Measurements from ENCODE around the gene CREB3L1. TPM values are rescaled to one million over a fixed set of nuclear protein-coding genes. Genes with fewer than 3 reads are reported as not detected.
A peak's percentile ranks its signal among the peaks of the same experiment; 100 is the strongest.

The CREB3L1 gene
- total and polyA plus RNA-seq, 2 donors from 2014 or later: 2.5 to 7.3 TPM

DNA sequence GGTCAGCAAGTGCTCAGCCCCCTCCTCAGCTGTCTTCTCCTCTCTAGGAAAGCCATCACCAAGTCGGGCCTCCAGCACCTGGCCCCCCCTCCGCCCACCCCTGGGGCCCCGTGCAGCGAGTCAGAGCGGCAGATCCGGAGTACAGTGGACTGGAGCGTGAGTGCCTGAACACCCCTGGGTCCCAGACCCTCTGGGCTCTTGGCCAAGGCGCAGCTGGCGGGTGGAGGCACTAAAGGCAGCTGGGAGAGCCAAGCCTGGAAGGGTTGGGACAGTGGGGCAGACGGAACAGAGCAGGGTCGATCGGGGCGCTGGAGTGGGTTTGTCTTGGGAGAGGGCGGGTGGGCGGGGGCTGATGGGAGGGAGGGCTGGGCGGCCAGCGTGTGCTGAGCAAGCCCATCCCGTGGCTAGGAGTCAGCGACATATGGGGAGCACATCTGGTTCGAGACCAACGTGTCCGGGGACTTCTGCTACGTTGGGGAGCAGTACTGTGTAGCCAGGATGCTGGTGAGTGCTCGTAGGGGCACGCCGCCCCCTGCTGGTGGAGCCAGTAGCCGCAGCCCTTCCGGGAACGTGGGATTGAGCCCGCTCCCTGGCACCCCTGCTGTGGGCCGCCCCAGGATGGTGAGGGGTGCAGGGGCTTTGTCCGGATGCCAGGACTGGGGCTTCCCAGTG, 89.9 kb downstream of the CREB3L1 start:
- FAIRE-seq: no peak
- Histone ChIP-seq H3K4me1 (ENCODE audit: control insufficient read depth in 2 of 3, insufficient read depth in 2 of 3, low read depth in 1 of 3, low read length in 3 of 3) (peaks cover 0 to 22% (median 5%) of the 10 kb centered on the region in 3 donors), H3K27me3 (ENCODE audit: control insufficient read depth, insufficient read depth, low read length) (no peaks in the 10 kb centered on the region), H3K4me3 (ENCODE audit: low read length in 3 of 3) (no peak overlapping the region), H3K9ac (ENCODE audit: low read length in 3 of 3) (no peak overlapping the region), H3K27ac (ENCODE audit: low read depth in 2 of 2, low read length in 2 of 2) (no peak overlapping the region), H3K36me3 (ENCODE audit: control insufficient read depth in 2 of 3, insufficient read depth in 3 of 3, low read length in 3 of 3) (peaks cover 0 to 7% (median 4%) of the 10 kb centered on the region in 3 donors), H3K9me3 (ENCODE audit: control insufficient read depth in 2 of 3, insufficient read depth in 1 of 3, low read length in 3 of 3) (no peaks in the 10 kb centered on the region)
- intact Hi-C loops (cut with DNase I): no loop called here
- peak in 4 of 5 donors; percentile 57 to 80 (median 74) for DNase-seq
- TF ChIP-seq, protein P1, sequence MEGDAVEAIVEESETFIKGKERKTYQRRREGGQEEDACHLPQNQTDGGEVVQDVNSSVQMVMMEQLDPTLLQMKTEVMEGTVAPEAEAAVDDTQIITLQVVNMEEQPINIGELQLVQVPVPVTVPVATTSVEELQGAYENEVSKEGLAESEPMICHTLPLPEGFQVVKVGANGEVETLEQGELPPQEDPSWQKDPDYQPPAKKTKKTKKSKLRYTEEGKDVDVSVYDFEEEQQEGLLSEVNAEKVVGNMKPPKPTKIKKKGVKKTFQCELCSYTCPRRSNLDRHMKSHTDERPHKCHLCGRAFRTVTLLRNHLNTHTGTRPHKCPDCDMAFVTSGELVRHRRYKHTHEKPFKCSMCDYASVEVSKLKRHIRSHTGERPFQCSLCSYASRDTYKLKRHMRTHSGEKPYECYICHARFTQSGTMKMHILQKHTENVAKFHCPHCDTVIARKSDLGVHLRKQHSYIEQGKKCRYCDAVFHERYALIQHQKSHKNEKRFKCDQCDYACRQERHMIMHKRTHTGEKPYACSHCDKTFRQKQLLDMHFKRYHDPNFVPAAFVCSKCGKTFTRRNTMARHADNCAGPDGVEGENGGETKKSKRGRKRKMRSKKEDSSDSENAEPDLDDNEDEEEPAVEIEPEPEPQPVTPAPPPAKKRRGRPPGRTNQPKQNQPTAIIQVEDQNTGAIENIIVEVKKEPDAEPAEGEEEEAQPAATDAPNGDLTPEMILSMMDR (IDR thresholded peaks at IDR 0.05; ENCODE audit: borderline replicate concordance, extremely low read depth, insufficient read depth): peak; percentile 80

DNA sequence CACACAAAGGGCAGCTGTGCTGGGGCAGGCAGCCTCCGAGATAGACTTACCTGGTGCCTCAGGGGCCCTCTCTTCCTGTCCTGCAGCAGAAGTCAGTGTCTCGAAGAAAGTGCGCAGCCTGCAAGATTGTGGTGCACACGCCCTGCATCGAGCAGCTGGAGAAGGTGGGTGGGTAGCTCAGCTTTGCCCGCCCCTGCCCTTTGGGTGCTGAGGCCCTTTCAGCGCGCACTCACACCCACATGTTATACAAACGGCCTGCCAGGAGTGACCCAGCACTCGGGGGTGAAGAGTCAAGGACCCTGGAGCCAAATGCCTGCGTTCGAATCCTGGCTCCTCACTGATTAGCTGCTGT, 90.4 kb downstream of the CREB3L1 start:
- Histone ChIP-seq H3K9ac (ENCODE audit: low read length in 3 of 3) (no peak overlapping the region), H3K4me3 (ENCODE audit: low read length in 3 of 3) (no peak overlapping the region), H3K27me3 (ENCODE audit: control insufficient read depth, insufficient read depth, low read length) (no peaks in the 10 kb centered on the region), H3K9me3 (ENCODE audit: control insufficient read depth in 2 of 3, insufficient read depth in 1 of 3, low read length in 3 of 3) (no peaks in the 10 kb centered on the region), H3K36me3 (ENCODE audit: control insufficient read depth in 2 of 3, insufficient read depth in 3 of 3, low read length in 3 of 3) (peaks cover 0 to 7% (median 4%) of the 10 kb centered on the region in 3 donors), H3K27ac (ENCODE audit: low read depth in 2 of 2, low read length in 2 of 2) (no peak overlapping the region), H3K4me1 (ENCODE audit: control insufficient read depth in 2 of 3, insufficient read depth in 2 of 3, low read depth in 1 of 3, low read length in 3 of 3) (peaks cover 0 to 17% (median 5%) of the 10 kb centered on the region in 3 donors)
- intact Hi-C loops (cut with DNase I): no loop called here
- DNase-seq (no peak), FAIRE-seq (no peak)
- TF ChIP-seq, protein P1 (IDR thresholded peaks at IDR 0.05; ENCODE audit: borderline replicate concordance, extremely low read depth, insufficient read depth): no peak

DNA sequence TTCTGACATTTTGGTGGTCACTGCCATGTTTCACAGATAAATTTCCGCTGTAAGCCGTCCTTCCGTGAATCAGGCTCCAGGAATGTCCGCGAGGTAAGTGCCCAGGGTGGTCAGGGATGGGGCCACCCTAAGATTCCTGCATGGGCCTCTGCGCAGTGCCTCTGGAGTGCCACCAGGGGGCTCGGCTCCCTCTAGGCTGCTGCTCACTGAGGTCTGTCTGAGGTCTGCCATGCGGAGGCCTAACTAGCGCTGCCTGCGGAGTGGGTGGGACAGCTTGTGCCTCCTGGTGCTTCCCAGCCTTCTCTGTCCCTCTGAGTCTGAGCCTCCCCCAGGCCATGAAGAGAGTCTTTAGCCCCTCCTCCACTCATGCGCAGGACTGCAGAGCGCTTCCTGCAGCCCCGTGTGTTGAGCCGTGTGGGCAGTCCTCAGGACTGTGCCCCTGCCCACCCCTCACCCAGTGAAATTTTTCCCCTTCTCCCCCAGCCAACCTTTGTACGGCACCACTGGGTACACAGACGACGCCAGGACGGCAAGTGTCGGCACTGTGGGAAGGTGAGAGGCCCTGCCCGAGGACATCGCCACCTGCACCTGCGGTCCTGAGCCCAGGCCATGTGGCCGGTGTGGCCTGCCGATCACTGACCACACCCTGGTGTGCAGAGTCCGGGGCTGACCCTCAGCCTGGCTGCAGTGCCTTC, 92.1 kb downstream of the CREB3L1 start:
- TF ChIP-seq, protein P1 (IDR thresholded peaks at IDR 0.05; ENCODE audit: borderline replicate concordance, extremely low read depth, insufficient read depth): peak; percentile 64
- Histone ChIP-seq H3K9ac (ENCODE audit: low read length in 3 of 3) (no peak overlapping the region), H3K27ac (ENCODE audit: low read depth in 2 of 2, low read length in 2 of 2) (no peak overlapping the region), H3K36me3 (ENCODE audit: control insufficient read depth in 2 of 3, insufficient read depth in 3 of 3, low read length in 3 of 3) (peaks cover 0 to 9% (median 7%) of the 10 kb centered on the region in 3 donors), H3K4me3 (ENCODE audit: low read length in 3 of 3) (no peak overlapping the region), H3K4me1 (ENCODE audit: control insufficient read depth in 2 of 3, insufficient read depth in 2 of 3, low read depth in 1 of 3, low read length in 3 of 3) (peaks cover 0 to 5% (median 0%) of the 10 kb centered on the region in 3 donors), H3K27me3 (ENCODE audit: control insufficient read depth, insufficient read depth, low read length) (no peaks in the 10 kb centered on the region), H3K9me3 (ENCODE audit: control insufficient read depth in 2 of 3, insufficient read depth in 1 of 3, low read length in 3 of 3) (no peaks in the 10 kb centered on the region)
- DNase-seq: peak; percentile 84 to 92 (median 91)
- FAIRE-seq: no peak
- intact Hi-C loops (cut with DNase I): no loop called here

Measured in kidney (tissue), 14 donors.